NCI-H526 treated with DMSO at 0.1 percent for 48 hours (cell line): ENCODE measurements around the gene UCN.

ENCODE experiments used
- DNase-seq: peaks from one replicate; lab custom pipeline; 2025; lab: John Stamatoyannopoulos, UW

UCN gene

DNA sequence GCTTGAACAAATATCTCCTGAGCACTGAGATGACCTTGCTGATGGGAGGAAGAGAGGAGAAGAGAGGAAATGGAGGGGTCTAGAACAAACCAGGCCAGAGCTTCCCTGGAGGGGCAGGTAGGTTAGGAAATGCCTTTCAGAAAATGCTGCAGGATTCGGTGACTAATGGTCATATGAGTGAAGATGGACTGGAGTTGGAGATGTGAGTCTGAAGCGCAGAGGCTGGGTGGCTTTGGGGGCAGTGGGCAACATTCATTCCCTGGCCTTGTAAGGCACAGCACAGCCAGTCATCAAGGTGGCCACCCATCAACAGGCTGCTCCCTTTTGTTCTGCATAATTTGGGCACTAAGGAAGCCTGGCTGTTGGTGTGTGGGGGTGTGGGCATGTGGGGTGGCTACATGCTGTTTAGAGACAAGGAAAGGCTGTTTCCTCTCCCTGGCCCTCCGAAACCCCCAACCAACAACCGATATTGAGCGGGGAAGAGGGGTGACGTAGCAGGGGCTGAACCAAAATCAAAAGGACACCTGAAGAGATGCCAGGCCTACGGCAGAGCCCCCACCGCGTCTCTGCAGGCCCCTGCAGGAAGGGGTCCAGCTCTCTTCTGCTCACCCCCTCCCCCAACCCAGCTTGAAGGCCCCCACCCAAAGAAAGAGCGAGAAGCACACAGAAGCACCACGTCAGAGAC, 46.9 kb downstream of the UCN start:
- DNase-seq = no peak

DNA sequence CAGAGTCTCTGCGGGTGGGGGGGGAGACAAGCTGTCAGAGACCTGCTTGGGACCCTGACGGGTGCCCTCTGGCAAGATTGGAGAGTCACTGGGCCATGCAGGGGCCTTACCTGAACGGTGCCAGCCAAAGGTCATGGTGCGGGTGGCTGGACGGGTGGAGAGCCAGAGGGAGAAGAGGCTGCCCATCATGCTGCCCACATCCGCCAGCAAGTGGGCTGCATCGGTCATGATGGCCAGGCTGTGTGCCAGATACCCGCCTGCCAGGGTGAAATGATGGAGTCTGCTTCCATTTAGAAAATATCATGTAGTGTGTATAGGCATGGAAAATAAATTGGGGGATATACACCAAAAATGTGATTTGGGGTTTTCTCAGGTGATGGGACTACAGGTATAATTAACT, 50.2 kb downstream of the UCN start:
- no peak for DNase-seq
